ENCODE measurements around the gene LMOD1. TPM values are rescaled to one million over a fixed set of nuclear protein-coding genes. Genes with fewer than 3 reads are reported as not detected.
A peak's percentile ranks its signal among the peaks of the same experiment; 100 is the strongest.
"Not testable (repeated sequence)": the region's sequence is repeated elsewhere in the genome, so short reads cannot be mapped to it uniquely, and the experiment has no call there.

LMOD1 gene
- total RNA-seq, 1 donor from 2014 or later, result under 0.01 TPM

GRCh38 chr1:201876148-201876818 is 70.1 kb downstream of the LMOD1 start:
- DNase-seq (ENCODE audit: low read depth, low spot score), result no peak

- no peak for DNase-seq (ENCODE audit: low read depth, low spot score)
Measured at GRCh38 chr1:201874672-201875071, 71.7 kb downstream of the LMOD1 start.

GRCh38 chr1:201870397-201870796 is 76.0 kb downstream of the LMOD1 start:
- no peak for DNase-seq (ENCODE audit: low read depth, low spot score)

- no peak for DNase-seq (ENCODE audit: low read depth, low spot score)
Measured at GRCh38 chr1:201861448-201861847, 84.9 kb downstream of the LMOD1 start.

GRCh38 chr1:201859424-201859823 is 86.9 kb downstream of the LMOD1 start:
- DNase-seq (ENCODE audit: low read depth, low spot score), result peak; percentile 93

GRCh38 chr1:201856722-201857121 is 89.6 kb downstream of the LMOD1 start:
- DNase-seq (ENCODE audit: low read depth, low spot score), result not testable (repeated sequence)

GRCh38 chr1:201851949-201852348 is 94.4 kb downstream of the LMOD1 start:
- no peak for DNase-seq (ENCODE audit: low read depth, low spot score)

- peak; percentile 77 for DNase-seq (ENCODE audit: low read depth, low spot score)
Measured at GRCh38 chr1:201850053-201850397, 96.3 kb downstream of the LMOD1 start.

GRCh38 chr1:201849372-201850052 is 96.8 kb downstream of the LMOD1 start:
- DNase-seq (ENCODE audit: low read depth, low spot score), result no peak

GRCh38 chr1:201848230-201848629 is 98.1 kb downstream of the LMOD1 start:
- DNase-seq (ENCODE audit: low read depth, low spot score), result no peak

GRCh38 chr1:201847150-201847549 is 99.2 kb downstream of the LMOD1 start:
- no peak for DNase-seq (ENCODE audit: low read depth, low spot score)

Other genes starting within 250 kb of the LMOD1 start
- gene IPO9, start 117.4 kb downstream of the LMOD1 start, total RNA-seq, result 24.9 and 37.7 TPM in 2 replicates
- gene SHISA4, start 57.6 kb downstream of the LMOD1 start, total RNA-seq, result 10.1 and 10.4 TPM in 2 replicates
- 82.8 and 108 TPM in 2 replicates for gene TIMM17A, start 9.0 kb upstream of the LMOD1 start, total RNA-seq
- gene RNPEP, start 36.1 kb upstream of the LMOD1 start, total RNA-seq, result 53.5 and 55.4 TPM in 2 replicates
- gene ELF3, start 64.0 kb upstream of the LMOD1 start, total RNA-seq, result 0.07 and 0.11 TPM in 2 replicates
- not detected in 2 replicates for gene GPR37L1, start 176.4 kb upstream of the LMOD1 start, total RNA-seq
- 28.1 and 29.5 TPM in 2 replicates for gene ARL8A, start 198.2 kb upstream of the LMOD1 start, total RNA-seq
- 0.40 TPM in 1 of 2 replicates, not detected in the other for gene PTPN7, start 214.1 kb upstream of the LMOD1 start, total RNA-seq
- not detected in 2 replicates for gene LGR6, start 247.3 kb upstream of the LMOD1 start, total RNA-seq

Measured in pulmonary artery endothelial cell (primary cell).